ENCODE results near the gene PSPH. TPM values are rescaled to one million over a fixed set of nuclear protein-coding genes. Genes with fewer than 3 reads are reported as not detected.
A peak's percentile ranks its signal among the peaks of the same experiment; 100 is the strongest.

Gene PSPH
- total RNA-seq, 1 experiment from 2014 or later = 103 TPM

DNA sequence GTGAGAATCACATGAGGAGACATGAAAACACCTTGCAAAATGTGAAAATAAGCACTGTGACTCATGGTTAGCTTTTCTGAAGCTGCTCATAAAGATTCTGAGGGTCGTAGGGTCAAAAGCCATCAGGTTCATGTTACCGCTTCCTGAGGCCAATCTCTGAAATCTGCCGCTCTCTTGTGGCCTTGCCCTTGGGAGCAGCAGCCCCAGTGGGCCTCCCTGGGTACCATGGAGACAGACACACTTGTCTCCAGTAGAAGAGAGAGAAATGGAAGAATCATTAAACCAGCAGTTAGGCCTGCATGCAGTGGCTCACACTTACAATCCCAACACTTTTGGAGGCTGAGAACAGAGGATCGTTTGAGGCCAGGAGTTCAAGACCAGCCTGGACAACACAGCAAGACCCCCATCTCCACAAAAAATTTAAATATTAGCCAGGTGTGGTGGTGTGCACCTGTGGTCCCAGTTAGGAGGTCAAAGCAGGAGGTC is 44.0 kb downstream of the PSPH start:
- DNase-seq (ENCODE audit: low read depth) = peak; percentile 28

DNA sequence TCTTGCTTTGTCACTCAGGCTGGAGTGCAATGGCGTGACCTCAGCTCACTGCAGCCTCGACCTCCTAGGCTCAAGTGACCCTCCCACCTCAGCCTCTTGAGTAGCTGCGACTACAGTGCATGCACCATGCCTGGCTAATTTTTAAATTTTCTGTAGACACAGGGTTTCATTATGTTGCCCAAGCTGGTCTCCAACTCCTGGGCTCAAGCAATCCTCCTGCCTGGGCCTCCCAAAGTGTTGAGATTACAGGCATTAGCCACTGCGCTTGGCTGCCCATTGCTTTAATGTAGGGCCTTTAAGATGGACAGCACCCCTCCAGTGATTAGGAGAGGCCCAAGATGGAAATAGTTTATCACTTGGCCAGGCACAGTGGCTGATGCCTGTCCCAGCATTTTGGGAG is 47.5 kb downstream of the PSPH start:
- DNase-seq (ENCODE audit: low read depth) = no peak

GRCh38 chr7:55996856-55997500 is 54.3 kb downstream of the PSPH start:
- DNase-seq (ENCODE audit: low read depth) = no peak

DNA sequence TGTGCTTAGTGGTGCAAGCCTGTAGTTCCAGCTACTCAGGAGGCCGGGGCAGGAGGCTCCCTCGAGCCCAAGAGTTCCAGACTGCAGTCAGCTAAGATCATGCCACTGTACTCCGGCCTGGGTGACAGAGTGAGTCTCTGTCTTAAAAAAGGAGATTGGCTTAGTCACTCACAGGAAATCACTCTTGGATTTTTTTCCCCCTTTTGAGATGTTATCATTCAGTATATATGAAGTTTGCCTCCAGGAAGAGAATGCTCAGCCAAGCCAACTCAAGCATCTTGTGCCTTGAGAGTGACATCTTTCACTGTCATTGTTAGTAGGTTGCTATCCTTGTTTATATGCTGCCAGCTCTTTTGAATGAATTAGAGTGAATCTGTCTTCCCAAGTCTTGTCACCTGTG is 58.9 kb downstream of the PSPH start:
- no peak for DNase-seq (ENCODE audit: low read depth)

- no peak for DNase-seq (ENCODE audit: low read depth)
Observed at GRCh38 chr7:55983537-55983936, 67.7 kb downstream of the PSPH start.

DNA sequence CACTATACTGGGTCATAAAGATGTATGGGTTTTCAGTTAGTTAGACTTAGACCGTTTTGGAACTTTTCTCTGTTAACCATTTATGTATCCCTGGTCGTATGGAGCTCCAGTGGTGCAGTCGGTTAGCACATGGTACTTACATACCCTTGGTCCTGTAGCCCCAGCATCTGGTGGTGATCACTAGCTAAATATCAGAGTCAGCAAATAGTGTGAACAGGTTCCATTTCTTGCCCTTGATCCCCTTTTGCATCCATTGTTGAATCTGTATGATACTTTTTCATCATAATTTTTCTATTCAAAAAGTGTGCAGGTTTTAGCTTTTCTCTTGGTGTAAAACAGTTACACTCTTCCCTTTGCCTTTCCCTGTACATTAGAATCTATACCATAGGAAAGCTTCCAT is 71.0 kb downstream of the PSPH start:
- DNase-seq (ENCODE audit: low read depth) = no peak

DNA sequence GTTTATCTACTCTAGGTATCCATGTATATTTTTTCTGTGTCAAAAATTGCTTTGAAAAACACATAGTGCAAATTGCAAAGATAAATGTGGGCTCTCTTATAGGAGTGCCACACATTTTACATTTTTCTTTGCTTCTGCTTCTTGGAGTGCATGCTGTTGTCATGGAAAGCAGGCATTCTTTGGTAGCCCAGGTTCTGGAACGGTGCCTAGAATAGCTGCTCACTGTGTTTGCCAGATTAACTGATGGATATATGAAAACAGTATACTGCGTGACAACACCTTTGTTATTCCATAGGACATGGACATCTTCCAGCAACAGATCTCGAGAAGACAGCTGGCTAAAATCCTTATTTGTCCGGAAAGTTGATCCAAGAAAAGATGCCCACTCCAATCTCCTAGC is 73.4 kb downstream of the PSPH start:
- DNase-seq (ENCODE audit: low read depth) = peak; percentile 89

DNA sequence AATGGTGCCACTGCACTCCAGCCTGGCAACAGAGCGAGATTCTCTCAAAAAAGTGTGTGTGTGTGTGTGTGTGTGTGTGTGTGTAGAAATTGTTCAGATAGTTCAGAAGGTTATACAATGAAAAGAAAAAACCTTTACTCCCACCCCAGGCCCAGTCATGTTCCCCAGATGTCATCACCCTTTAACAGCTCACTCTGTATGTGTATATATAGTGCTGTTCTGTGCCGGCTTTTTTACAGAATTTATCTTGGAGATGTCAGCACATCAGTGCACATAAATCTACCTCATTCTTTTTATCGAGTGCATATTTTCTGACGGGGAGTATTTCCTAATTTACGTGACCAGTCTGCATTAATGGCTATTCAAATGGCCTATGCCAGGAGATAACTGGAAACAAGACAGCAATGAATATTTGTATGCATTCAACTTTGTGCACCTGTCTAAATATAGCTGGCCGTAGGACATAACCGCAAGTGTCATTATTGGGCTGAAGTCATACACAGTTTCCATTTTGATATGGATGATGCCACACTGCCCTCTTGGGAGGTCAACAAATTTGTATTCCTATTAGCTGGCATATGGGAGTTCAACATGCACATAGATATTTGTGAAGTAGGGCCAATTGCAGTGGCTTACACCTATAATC is 75.1 kb downstream of the PSPH start:
- no peak for DNase-seq (ENCODE audit: low read depth)

- no peak for DNase-seq (ENCODE audit: low read depth)
Observed at GRCh38 chr7:55973747-55974250, 77.4 kb downstream of the PSPH start.

DNA sequence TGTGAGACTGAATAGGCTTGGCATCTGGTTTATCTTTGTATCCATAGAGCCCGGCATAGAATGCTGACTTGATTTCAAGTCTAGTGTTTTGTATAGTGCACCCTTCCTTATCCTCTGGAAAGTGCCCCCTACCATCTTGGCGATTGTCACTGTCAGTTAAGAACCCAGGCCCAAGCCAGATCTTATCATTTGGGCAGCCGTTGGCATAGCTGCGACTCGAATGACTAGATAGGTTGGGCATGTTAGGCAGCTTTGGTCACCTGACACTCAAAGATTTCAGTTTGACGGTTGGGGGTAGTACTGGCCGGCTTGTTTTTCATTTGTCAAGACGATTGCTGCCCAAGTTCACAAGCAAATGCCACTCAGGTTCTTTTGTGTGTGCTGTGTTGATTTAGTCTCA is 80.3 kb downstream of the PSPH start:
- DNase-seq (ENCODE audit: low read depth) = no peak

DNA sequence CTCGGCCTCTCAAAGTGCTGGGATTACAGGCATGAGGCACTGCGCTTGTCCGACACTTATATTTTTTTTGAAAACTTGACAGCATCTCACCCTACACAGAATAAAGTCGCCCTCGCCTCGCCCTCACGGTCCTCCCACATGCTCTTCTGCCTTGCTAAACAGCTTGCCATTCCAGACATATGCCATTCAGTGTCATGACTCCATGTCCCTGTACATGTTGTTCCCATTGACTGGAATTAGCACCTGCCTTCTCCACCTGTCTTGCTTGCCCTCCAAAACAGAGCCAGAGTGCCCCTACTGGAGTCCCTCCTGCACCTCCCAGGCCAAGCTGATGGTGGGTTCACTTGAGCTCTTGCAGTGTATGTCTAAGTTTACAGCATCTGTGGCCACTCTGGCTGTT is 80.7 kb downstream of the PSPH start:
- no peak for DNase-seq (ENCODE audit: low read depth)

- no peak for DNase-seq (ENCODE audit: low read depth)
Observed at GRCh38 chr7:55969391-55969790, 81.9 kb downstream of the PSPH start.

- DNase-seq (ENCODE audit: low read depth) = no peak
Observed at GRCh38 chr7:55966851-55967250, 84.4 kb downstream of the PSPH start.

DNA sequence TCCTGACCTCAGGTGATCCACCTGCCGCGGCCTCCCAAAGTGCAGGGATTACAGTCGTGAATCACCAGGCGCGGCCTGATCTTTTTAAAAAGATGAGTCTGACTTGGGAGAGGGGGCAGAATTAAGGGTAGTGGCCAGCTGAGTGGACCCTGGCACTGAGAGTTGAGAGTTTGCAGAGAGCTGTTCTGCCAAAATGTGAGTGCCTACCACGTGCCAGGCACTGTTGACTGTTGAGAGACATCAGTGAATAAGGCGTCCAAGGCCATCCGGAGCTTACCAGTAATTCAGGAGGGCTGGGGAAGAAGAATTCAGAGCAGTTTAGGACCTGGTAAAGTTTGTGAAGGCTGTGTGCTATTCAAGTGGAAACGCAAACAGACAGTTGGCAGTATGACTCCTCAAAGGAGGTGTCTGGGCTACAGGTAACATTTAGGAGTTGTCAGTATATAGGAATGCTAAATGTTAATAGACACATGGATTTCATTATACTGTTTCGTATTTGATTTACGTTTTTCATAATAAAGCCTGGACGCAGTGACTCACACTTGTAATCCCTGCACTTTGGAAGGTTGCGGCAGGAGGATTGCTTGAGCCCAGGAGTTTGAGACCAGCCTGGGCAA is 85.3 kb downstream of the PSPH start:
- DNase-seq (ENCODE audit: low read depth) = no peak

- no peak for DNase-seq (ENCODE audit: low read depth)
Observed at GRCh38 chr7:55965100-55965470, 86.2 kb downstream of the PSPH start.

- peak; percentile 80 for DNase-seq (ENCODE audit: low read depth)
Observed at GRCh38 chr7:55964261-55965099, 86.8 kb downstream of the PSPH start, which contains the start of gene NIPSNAP2. Gene NIPSNAP2 (plus strand): TSS chr7:55964585. CDS start chr7:55964610, 25 bp downstream.

DNA sequence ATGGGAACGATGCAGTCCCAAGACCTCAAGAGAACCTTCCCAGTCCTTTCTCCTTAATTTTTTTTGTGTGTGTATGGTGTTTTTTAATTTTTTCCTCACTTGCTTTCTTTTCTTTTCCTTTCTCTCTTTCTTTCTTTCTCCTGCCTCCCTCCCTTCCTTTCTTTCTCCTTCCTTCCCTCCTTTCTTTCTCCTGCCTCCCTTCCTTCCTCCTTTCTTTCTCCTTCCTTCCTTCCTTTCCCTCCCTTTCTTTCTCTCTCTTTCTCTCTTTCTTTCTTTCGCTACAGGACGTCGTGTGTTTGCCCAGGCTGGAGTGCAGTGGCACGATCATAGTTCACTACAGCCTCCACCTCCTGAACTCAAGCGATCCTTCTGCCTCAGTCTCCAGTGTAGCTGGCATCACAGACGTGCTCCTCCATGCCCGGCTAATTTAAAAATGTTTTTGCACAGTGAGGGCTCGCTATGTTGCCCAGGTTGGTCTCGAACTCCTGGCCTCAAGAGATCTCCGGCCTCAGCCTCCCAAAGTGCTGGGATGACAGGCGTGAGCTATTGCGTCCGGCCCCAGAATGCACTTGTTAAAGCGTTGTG is 87.6 kb downstream of the PSPH start:
- no peak for DNase-seq (ENCODE audit: low read depth)

- DNase-seq (ENCODE audit: low read depth) = no peak
Observed at GRCh38 chr7:55962014-55962413, 89.2 kb downstream of the PSPH start.

All from LHCN-M2 (cell line).